Neural crest cell (in vitro differentiated cells): ENCODE data around the gene MINDY4. TPM values are rescaled to one million over a fixed set of nuclear protein-coding genes. Genes with fewer than 3 reads are reported as not detected.

Experiments used
- DNase-seq: peaks from one replicate; pipeline ENCODE4 v3.0.0; 2021; ENCODE audit warnings: low read depth, mixed read lengths, low spot score
- H3K27ac Mint-ChIP-seq: one replicate; pipeline ENCODE4 v1.8.0; 2021; ENCODE audit warnings: mild to moderate bottlenecking, mixed read lengths; ENCODE audit not compliant: unreplicated experiment
- H3K27me3 Mint-ChIP-seq: 2 replicates; pipeline ENCODE4 v1.8.0; 2021; ENCODE audit warnings: low read depth, mild to moderate bottlenecking, mixed read lengths
- H3K36me3 Mint-ChIP-seq: 2 replicates; pipeline ENCODE4 v1.8.0; 2021; ENCODE audit warnings: low read depth, mild to moderate bottlenecking, mixed read lengths
- H3K4me1 Mint-ChIP-seq: 2 replicates; pipeline ENCODE4 v1.8.0; 2021; ENCODE audit warnings: mixed read lengths
- H3K4me3 Mint-ChIP-seq: one replicate; pipeline ENCODE4 v1.8.0; 2021; ENCODE audit warnings: mild to moderate bottlenecking, mixed read lengths
- H3K9me3 Mint-ChIP-seq: 2 replicates; pipeline ENCODE4 v1.8.0; 2021; ENCODE audit warnings: mixed read lengths
- total RNA-seq: library from RNA; stranded (reverse); gene quantifications from 2 replicates; pipeline ENCODE4 v1.2.1, GENCODE V29; 2021
- TF ChIP-seq, protein P1 (sequence below): fragments of 200-600 bp; sonication (generic); conservative IDR thresholded peaks from 2 replicates; pipeline ENCODE4 v1.5.0; 2021; ENCODE audit warnings: antibody characterized with exemption, mild to moderate bottlenecking

The MINDY4 gene
- total RNA-seq, 1 donor from 2014 or later, result 9.2 TPM

DNA sequence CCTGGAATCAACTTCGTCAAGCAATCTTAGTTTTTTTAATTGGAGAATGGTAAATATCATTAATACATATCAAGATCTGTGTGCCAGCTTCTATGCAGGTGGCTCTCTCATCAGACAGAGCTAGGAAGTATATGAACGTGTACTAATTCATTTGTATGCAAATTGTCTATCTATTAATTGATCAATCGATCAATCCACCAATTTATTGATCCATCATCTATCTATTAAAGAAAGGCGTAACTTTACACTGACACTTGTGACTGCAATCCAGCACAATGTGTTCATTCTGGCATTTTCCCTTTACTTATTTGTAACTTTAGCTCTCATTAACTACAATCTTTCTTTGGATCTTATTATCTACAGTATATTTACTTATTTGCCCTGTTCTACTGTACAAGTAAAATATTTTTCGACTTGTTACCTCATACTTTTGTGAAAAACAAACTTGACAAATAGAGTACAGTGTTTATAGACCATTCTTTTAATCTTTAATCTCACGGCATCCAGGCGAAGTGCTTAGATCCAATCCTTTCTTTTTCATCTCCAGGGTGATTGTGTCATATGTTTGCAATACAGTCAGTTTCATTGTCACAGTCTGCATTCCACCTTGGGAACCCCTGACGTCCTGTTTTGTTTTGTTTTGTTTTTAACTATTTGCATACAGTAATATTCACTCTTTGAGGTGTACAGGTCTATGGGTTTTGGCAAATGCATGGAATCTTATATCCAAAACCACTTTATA, 170.5 kb downstream of the MINDY4 start:
- Mint-ChIP-seq H3K27me3 (peaks cover 53% of the 10 kb centered on the region), H3K9me3 (peaks cover 11% of the 10 kb centered on the region), H3K27ac (no peak overlapping the region), H3K4me3 (no peak overlapping the region), H3K36me3 (peaks cover 4% of the 10 kb centered on the region), H3K4me1 (peaks cover 3% of the 10 kb centered on the region)
- no peak for DNase-seq
- TF ChIP-seq, protein P1, sequence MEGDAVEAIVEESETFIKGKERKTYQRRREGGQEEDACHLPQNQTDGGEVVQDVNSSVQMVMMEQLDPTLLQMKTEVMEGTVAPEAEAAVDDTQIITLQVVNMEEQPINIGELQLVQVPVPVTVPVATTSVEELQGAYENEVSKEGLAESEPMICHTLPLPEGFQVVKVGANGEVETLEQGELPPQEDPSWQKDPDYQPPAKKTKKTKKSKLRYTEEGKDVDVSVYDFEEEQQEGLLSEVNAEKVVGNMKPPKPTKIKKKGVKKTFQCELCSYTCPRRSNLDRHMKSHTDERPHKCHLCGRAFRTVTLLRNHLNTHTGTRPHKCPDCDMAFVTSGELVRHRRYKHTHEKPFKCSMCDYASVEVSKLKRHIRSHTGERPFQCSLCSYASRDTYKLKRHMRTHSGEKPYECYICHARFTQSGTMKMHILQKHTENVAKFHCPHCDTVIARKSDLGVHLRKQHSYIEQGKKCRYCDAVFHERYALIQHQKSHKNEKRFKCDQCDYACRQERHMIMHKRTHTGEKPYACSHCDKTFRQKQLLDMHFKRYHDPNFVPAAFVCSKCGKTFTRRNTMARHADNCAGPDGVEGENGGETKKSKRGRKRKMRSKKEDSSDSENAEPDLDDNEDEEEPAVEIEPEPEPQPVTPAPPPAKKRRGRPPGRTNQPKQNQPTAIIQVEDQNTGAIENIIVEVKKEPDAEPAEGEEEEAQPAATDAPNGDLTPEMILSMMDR, result no peak

Other genes with a start within 250 kb of the MINDY4 start
- gene GARS1, start 176.5 kb upstream of the MINDY4 start, total RNA-seq, result 151 and 152 TPM in 2 replicates
- 0.18 TPM in 1 of 2 replicates, not detected in the other for gene CRHR2, start 89.0 kb upstream of the MINDY4 start, total RNA-seq
- 0.34 and 0.77 TPM in 2 replicates for gene INMT, start 19.3 kb upstream of the MINDY4 start, total RNA-seq
- gene AQP1, start 140.4 kb downstream of the MINDY4 start, total RNA-seq, result 0.48 and 1.4 TPM in 2 replicates
- 0.84 TPM in 1 of 2 replicates, not detected in the other for gene GHRHR, start 192.5 kb downstream of the MINDY4 start, total RNA-seq